HG02970 (cell line): ENCODE data around the gene HSFY2.
"Not testable (repeated sequence)": the region's sequence is repeated elsewhere in the genome, so short reads cannot be mapped to it uniquely, and the experiment has no call there.

ENCODE experiments used
- ATAC-seq: cut with Tn5 transposase; IDR thresholded peaks from one replicate; pipeline ENCODE4 v1.9.1; 2021; ENCODE audit warnings: mild to moderate bottlenecking, moderate library complexity, moderate number of reproducible peaks; ENCODE audit not compliant: unreplicated experiment, low FRiP score

Gene HSFY2, protein sequence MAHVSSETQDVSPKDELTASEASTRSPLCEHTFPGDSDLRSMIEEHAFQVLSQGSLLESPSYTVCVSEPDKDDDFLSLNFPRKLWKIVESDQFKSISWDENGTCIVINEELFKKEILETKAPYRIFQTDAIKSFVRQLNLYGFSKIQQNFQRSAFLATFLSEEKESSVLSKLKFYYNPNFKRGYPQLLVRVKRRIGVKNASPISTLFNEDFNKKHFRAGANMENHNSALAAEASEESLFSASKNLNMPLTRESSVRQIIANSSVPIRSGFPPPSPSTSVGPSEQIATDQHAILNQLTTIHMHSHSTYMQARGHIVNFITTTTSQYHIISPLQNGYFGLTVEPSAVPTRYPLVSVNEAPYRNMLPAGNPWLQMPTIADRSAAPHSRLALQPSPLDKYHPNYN

DNA sequence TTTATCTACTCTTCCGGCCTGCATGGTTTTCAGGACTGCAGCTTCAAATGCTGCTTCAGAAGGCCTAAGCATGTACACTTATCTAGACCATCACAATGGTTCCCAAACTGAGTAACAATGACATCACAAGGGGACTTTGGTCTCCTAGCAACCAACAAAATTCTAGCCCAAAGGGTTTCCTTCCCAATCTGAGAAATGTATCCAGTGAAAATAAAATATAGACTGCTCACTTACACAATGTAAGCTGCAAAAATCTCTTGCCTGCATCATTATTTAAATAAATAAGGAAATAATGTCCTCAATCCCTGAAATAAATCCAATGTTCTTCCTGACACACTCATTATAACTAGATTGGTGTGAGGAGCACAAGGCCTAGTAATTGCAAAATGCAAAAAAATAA is at the start of gene HSFY2:
TSS of gene HSFY2 (minus strand) at position 101 of the 400 bp plus-strand sequence. CDS start 117 bp downstream, outside the sequence.
- ATAC-seq: not testable (repeated sequence)

DNA sequence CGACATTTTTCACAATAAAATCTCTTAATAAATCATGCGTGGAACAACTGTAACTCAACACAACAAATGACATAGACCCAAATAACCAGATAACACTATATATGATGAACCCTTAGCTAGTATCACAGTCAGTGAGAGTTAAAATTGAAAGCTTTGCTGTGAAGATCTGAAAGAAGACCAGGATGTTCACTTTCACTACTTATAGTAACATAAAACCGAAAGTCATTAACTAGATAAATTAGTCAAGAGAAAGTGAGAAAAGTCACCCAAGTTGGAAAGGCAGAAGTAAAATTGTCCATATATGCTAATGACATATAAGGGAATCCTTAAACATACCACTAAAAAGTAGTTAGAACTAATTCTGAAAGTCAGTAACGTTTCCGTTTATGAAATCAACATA is 42.2 kb upstream of the HSFY2 start:
- ATAC-seq: not testable (repeated sequence)

DNA sequence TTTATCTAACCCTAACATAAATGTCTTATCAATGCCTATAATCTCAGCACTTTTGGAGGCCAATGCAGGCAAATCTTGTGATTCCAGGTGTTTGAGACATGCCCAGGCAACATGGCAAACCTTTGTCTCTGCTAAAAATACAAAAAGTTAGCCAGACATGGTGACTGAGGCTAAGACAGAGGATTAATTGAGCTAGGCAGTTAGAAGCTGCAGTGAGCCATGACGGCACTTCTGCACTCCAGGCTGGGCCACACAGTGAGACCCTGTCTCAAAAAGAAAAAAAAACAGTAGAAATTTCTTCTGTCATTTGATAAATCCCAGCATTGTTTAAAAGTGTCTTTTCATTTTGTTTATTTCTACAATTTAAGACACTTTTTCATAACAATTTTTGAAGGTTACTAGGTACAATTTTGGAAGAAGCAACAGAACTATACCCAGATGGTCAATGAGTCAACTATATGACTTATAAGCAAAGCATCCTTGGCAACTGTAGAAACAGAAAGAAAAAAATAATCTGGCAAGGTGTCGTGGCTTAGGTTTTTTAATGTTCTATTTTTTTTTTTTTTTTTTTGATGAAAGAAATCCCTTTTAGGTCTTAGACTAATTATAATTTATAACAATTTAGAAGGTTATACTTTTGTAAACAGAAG is 15.3 kb upstream of the HSFY2 start:
- not testable (repeated sequence) for ATAC-seq

DNA sequence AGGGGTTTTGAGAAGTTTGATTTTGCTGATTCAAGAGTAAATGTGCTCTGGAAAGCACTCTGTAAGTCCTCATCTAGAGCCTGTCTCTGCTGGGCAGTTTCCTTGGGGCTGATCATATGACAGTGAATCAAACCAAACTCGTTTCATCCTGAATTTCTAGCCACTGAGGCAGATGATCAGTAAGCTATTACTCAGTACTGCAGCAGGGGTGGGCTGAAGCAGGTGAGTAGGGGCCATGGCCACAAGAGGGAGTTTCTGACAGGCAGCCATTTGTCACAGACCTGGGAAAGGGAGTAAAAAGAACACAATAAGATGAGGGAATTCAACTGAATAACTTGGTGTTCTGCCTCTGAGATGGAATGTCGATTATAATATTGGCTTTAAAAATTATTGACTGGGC is 19.5 kb downstream of the HSFY2 start:
- ATAC-seq: not testable (repeated sequence)

DNA sequence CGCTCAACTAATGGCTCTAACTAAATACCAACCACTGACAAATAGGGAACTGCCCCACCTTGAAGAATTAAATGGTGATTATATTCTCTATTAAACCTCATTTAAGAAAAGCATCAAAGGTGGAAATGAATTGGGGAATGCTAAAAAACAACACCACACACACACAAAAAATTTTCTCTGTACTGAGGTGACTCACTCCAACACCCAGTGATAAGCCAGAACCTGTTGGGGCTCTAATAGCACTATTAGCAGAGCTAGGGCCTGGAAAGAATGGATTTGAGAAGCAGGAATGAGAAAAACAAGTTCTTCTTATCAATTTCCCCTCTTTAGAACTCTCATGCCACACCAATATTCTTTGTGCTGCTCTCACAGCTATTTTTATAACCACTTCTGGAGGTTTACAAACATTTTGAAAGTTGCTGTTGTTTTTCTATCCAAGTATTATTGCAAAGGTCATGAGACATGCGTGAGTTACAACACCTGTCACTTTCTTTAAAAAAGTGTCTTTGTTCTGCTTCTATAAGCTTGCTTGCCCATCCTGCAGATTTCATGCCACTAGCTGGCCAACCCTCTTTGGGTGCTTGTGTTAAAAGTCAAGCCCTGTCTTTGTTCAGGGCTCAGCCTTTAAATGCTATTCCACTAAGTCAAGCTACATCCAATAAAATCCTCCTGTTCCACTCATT is 20.3 kb downstream of the HSFY2 start:
- ATAC-seq: not testable (repeated sequence)

DNA sequence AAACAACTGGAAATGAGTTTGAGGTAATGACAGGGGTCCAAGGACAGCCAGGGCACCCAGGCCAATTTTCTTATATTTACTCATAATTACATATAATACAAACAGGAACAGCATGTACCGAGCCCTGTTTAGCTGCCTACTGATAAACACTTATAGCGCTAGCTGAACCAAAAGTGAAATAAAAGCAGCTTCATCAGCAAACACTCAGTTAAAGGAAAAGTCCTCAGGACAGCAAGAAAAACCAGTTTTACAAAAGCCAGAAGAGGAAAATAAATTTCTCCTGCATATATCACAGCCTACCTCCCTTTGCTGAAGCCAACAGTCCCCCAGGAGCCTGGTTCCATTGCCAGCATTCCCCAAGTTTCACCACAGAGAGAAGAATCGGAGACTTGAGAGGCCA is 49.8 kb downstream of the HSFY2 start:
- ATAC-seq: not testable (repeated sequence)
